ENCODE measurements around the gene C1QTNF1.
"Not testable (repeated sequence)": the region's sequence is repeated elsewhere in the genome, so short reads cannot be mapped to it uniquely, and the experiment has no call there.

DNA sequence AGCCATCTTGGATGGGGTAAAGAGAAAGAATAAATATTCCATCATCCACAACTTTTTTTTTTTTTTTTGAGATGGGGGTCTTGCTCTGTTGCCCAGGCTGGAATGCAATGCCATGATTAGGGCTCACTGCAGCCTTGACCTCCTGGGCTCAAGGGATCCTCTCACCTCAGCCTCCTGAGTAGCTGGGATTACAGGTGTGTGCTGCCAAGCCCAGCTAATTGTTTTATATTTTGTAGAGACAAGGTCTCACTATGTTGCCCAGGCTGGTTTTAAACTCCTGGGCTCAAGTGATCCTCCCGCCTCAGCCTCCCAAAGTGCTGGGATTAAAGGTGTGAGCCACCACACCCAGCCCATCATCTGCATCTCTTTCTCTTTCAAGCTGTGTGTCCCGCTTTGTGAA is 2.0 kb upstream of the C1QTNF1 start:
- TF ChIP-seq GLIS3 (CRISPR knock-in tag; IDR thresholded peaks at IDR 0.05); ISL1 (CRISPR knock-in tag; IDR thresholded peaks at IDR 0.05); ZFP3 (CRISPR knock-in tag; IDR thresholded peaks at IDR 0.05); PPARA (CRISPR knock-in tag; IDR thresholded peaks at IDR 0.05; ENCODE audit: borderline replicate concordance); TOX (CRISPR knock-in tag; IDR thresholded peaks at IDR 0.05; ENCODE audit: borderline replicate concordance); ZFP30 (CRISPR knock-in tag; IDR thresholded peaks at IDR 0.05); ARNTL (CRISPR knock-in tag; IDR thresholded peaks at IDR 0.05; ENCODE audit: borderline replicate concordance, low read depth); ZNF70 (CRISPR knock-in tag; IDR thresholded peaks at IDR 0.05): not testable (repeated sequence)
- TF ChIP-seq, protein P1, sequence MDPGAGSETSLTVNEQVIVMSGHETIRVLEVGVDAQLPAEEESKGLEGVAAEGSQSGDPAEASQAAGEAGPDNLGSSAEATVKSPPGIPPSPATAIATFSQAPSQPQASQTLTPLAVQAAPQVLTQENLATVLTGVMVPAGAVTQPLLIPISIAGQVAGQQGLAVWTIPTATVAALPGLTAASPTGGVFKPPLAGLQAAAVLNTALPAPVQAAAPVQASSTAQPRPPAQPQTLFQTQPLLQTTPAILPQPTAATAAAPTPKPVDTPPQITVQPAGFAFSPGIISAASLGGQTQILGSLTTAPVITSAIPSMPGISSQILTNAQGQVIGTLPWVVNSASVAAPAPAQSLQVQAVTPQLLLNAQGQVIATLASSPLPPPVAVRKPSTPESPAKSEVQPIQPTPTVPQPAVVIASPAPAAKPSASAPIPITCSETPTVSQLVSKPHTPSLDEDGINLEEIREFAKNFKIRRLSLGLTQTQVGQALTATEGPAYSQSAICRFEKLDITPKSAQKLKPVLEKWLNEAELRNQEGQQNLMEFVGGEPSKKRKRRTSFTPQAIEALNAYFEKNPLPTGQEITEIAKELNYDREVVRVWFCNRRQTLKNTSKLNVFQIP (CRISPR knock-in tag; IDR thresholded peaks at IDR 0.05; ENCODE audit: borderline replicate concordance, low read depth): not testable (repeated sequence)
- TF ChIP-seq, protein P2, sequence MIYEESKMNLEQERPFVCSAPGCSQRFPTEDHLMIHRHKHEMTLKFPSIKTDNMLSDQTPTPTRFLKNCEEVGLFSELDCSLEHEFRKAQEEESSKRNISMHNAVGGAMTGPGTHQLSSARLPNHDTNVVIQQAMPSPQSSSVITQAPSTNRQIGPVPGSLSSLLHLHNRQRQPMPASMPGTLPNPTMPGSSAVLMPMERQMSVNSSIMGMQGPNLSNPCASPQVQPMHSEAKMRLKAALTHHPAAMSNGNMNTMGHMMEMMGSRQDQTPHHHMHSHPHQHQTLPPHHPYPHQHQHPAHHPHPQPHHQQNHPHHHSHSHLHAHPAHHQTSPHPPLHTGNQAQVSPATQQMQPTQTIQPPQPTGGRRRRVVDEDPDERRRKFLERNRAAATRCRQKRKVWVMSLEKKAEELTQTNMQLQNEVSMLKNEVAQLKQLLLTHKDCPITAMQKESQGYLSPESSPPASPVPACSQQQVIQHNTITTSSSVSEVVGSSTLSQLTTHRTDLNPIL (CRISPR knock-in tag; IDR thresholded peaks at IDR 0.05; ENCODE audit: low read depth): not testable (repeated sequence)
- TF ChIP-seq, protein P3, sequence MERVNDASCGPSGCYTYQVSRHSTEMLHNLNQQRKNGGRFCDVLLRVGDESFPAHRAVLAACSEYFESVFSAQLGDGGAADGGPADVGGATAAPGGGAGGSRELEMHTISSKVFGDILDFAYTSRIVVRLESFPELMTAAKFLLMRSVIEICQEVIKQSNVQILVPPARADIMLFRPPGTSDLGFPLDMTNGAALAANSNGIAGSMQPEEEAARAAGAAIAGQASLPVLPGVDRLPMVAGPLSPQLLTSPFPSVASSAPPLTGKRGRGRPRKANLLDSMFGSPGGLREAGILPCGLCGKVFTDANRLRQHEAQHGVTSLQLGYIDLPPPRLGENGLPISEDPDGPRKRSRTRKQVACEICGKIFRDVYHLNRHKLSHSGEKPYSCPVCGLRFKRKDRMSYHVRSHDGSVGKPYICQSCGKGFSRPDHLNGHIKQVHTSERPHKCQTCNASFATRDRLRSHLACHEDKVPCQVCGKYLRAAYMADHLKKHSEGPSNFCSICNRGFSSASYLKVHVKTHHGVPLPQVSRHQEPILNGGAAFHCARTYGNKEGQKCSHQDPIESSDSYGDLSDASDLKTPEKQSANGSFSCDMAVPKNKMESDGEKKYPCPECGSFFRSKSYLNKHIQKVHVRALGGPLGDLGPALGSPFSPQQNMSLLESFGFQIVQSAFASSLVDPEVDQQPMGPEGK (CRISPR knock-in tag; IDR thresholded peaks at IDR 0.05; ENCODE audit: borderline replicate concordance): not testable (repeated sequence)

Data from SK-N-SH treated with all-trans-retinoic acid at 6 μM for 48 hours (cell line).